Measurements from ENCODE around the gene TNK1. TPM values are rescaled to one million over a fixed set of nuclear protein-coding genes. Genes with fewer than 3 reads are reported as not detected.
"Not testable (repeated sequence)": the region's sequence is repeated elsewhere in the genome, so short reads cannot be mapped to it uniquely, and the experiment has no call there.

Gene TNK1
- total RNA-seq, 1 donor from 2014 or later: 9.9 TPM

GRCh38 chr17:7363311-7363710, 17.6 kb upstream of the TNK1 start:
- Mint-ChIP-seq H3K4me3 (no peak overlapping the region), H3K36me3 (no peaks in the 10 kb centered on the region), H3K27ac (no peak overlapping the region), H3K4me1 (no peaks in the 10 kb centered on the region), H3K9me3 (no peaks in the 10 kb centered on the region), H3K27me3 (ENCODE audit: low read depth) (no peaks in the 10 kb centered on the region)
- TF ChIP-seq CTCF (IDR thresholded peaks at IDR 0.05; ENCODE audit: unreplicated experiment): no peak
- no peak for DNase-seq (ENCODE audit: low spot score in 2 of 2, unreplicated experiment in 2 of 2)

GRCh38 chr17:7365963-7366362, 14.9 kb upstream of the TNK1 start:
- H3K36me3 Mint-ChIP-seq; H3K9me3 Mint-ChIP-seq; H3K4me1 Mint-ChIP-seq; H3K27ac Mint-ChIP-seq; H3K4me3 Mint-ChIP-seq; H3K27me3 Mint-ChIP-seq (ENCODE audit: low read depth); DNase-seq (ENCODE audit: low spot score in 2 of 2, unreplicated experiment in 2 of 2): not testable (repeated sequence)

- Mint-ChIP-seq H3K4me3 (no peak overlapping the region), H3K4me1 (no peaks in the 10 kb centered on the region), H3K27me3 (ENCODE audit: low read depth) (peaks cover 6% of the 10 kb centered on the region), H3K9me3 (no peaks in the 10 kb centered on the region), H3K27ac (no peak overlapping the region), H3K36me3 (no peaks in the 10 kb centered on the region)
- DNase-seq (ENCODE audit: low spot score in 2 of 2, unreplicated experiment in 2 of 2): no peak
- TF ChIP-seq CTCF (IDR thresholded peaks at IDR 0.05; ENCODE audit: unreplicated experiment): no peak
Observed at GRCh38 chr17:7367083-7367482, 13.8 kb upstream of the TNK1 start.

GRCh38 chr17:7367918-7368598, 12.8 kb upstream of the TNK1 start:
- Mint-ChIP-seq H3K4me1 (no peaks in the 10 kb centered on the region), H3K4me3 (no peak overlapping the region), H3K36me3 (no peaks in the 10 kb centered on the region), H3K27me3 (ENCODE audit: low read depth) (peaks cover 6% of the 10 kb centered on the region), H3K27ac (no peak overlapping the region), H3K9me3 (no peaks in the 10 kb centered on the region)
- TF ChIP-seq CTCF (IDR thresholded peaks at IDR 0.05; ENCODE audit: unreplicated experiment): no peak
- no peak for DNase-seq (ENCODE audit: low spot score in 2 of 2, unreplicated experiment in 2 of 2)

- H3K36me3 Mint-ChIP-seq; H3K4me3 Mint-ChIP-seq; H3K9me3 Mint-ChIP-seq; H3K27ac Mint-ChIP-seq; DNase-seq (ENCODE audit: low spot score in 2 of 2, unreplicated experiment in 2 of 2); H3K4me1 Mint-ChIP-seq; H3K27me3 Mint-ChIP-seq (ENCODE audit: low read depth): not testable (repeated sequence)
Observed at GRCh38 chr17:7368599-7368994, 12.3 kb upstream of the TNK1 start.

- DNase-seq (ENCODE audit: low spot score in 2 of 2, unreplicated experiment in 2 of 2): no peak
- no peaks in the 10 kb centered on the region for H3K9me3 Mint-ChIP-seq
- TF ChIP-seq CTCF (IDR thresholded peaks at IDR 0.05; ENCODE audit: unreplicated experiment): no peak
- no peak overlapping the region for H3K27ac Mint-ChIP-seq
- no peaks in the 10 kb centered on the region for H3K4me1 Mint-ChIP-seq
- peaks cover 6% of the 10 kb centered on the region for H3K27me3 Mint-ChIP-seq (ENCODE audit: low read depth)
- no peak overlapping the region for H3K4me3 Mint-ChIP-seq
- H3K36me3 Mint-ChIP-seq: no peaks in the 10 kb centered on the region
Observed at GRCh38 chr17:7369825-7370224, 11.1 kb upstream of the TNK1 start.

- Mint-ChIP-seq H3K9me3 (no peaks in the 10 kb centered on the region), H3K27ac (no peak overlapping the region), H3K4me3 (no peak overlapping the region), H3K36me3 (no peaks in the 10 kb centered on the region), H3K27me3 (ENCODE audit: low read depth) (peaks cover 6% of the 10 kb centered on the region), H3K4me1 (no peaks in the 10 kb centered on the region)
- no peak for TF ChIP-seq CTCF (IDR thresholded peaks at IDR 0.05; ENCODE audit: unreplicated experiment)
- no peak for DNase-seq (ENCODE audit: low spot score in 2 of 2, unreplicated experiment in 2 of 2)
Observed at GRCh38 chr17:7370853-7371252, 10.0 kb upstream of the TNK1 start.

Measured in mesothelial cell of epicardium (in vitro differentiated cells).